Endothelial cell of umbilical vein (primary cell): ENCODE data around the gene MTA1.

Experiments used
- EZH2 ChIP-seq: IDR thresholded peaks from 2 replicates; pipeline ENCODE4 v1.6.1; 2012; ENCODE audit warnings: borderline replicate concordance, low read depth, mild to moderate bottlenecking, moderate library complexity, low read length, inconsistent platforms; ENCODE audit not compliant: severe bottlenecking
- FOS ChIP-seq: IDR thresholded peaks from 2 replicates; pipeline ENCODE4 v1.6.1; 2011; ENCODE audit warnings: mild to moderate bottlenecking, low read length, moderate library complexity, borderline replicate concordance; ENCODE audit not compliant: insufficient read depth
- POLR2A ChIP-seq: IDR thresholded peaks from 2 replicates; pipeline ENCODE4 v1.6.1; 2012; ENCODE audit warnings: low read depth, mild to moderate bottlenecking, control low read depth, low read length
- POLR2AphosphoS5 ChIP-seq: IDR thresholded peaks from 2 replicates; pipeline ENCODE4 v1.6.1; 2012; ENCODE audit warnings: low read depth, mild to moderate bottlenecking, control low read depth, low read length, moderate library complexity; ENCODE audit not compliant: insufficient read depth
- TF ChIP-seq, protein P1 (sequence below), 2 donors: IDR thresholded peaks; 1 replicate in 1 of 2; 2 replicates in 1 of 2; pipeline ENCODE4 v1.5.1; 2011; ENCODE audit warnings: low read length in 2 of 2, mild to moderate bottlenecking in 2 of 2, moderate library complexity in 2 of 2, control low read depth in 1 of 2, inconsistent platforms in 1 of 2, low read depth in 1 of 2; ENCODE audit not compliant: insufficient read depth in 1 of 2; ENCODE audit errors: extremely low read depth in 1 of 2

DNA sequence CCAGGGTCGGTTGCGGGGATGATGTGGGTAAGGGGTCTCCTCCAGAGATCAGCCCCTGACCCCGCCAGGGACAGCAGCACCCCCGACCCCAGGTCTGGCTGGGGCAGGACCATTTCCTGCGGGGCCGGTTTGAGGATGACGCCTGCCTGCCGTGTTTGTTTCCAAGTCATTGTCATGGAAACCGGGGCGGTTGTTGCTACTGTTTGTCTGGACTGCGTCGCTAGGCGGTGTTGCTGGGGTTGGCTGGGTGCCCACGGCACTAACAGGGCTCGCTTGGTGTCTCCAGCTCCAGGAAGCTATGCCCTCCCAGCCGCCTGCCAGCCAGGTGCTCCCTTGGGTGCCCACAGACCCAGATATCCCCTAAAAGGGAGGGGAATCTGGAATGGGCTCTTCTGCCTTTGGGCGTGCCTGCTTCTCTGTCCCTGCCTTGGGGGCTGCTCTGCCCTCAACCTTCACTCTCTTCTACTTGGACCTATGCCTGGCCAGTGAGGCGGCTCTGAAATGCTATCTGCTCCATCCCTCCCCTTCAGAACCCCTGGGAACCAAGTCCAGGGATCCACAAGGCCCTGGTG lies 62.3 kb downstream of the MTA1 start:
- TF ChIP-seq, protein P1, sequence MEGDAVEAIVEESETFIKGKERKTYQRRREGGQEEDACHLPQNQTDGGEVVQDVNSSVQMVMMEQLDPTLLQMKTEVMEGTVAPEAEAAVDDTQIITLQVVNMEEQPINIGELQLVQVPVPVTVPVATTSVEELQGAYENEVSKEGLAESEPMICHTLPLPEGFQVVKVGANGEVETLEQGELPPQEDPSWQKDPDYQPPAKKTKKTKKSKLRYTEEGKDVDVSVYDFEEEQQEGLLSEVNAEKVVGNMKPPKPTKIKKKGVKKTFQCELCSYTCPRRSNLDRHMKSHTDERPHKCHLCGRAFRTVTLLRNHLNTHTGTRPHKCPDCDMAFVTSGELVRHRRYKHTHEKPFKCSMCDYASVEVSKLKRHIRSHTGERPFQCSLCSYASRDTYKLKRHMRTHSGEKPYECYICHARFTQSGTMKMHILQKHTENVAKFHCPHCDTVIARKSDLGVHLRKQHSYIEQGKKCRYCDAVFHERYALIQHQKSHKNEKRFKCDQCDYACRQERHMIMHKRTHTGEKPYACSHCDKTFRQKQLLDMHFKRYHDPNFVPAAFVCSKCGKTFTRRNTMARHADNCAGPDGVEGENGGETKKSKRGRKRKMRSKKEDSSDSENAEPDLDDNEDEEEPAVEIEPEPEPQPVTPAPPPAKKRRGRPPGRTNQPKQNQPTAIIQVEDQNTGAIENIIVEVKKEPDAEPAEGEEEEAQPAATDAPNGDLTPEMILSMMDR (IDR thresholded peaks at IDR 0.05; ENCODE audit: extremely low read depth in 1 of 2, insufficient read depth in 1 of 2, low read depth in 1 of 2, low read length in 2 of 2), result no peak
- TF ChIP-seq POLR2AphosphoS5 (peak; percentile 67), POLR2A (no peak), FOS (no peak), EZH2 (no peak)
